HG03280 (cell line): ENCODE data around the gene CD209.

Experiments
- ATAC-seq: cut with Tn5 transposase; IDR thresholded peaks from one replicate; pipeline ENCODE4 v1.9.1; 2021; ENCODE audit warnings: mild to moderate bottlenecking, moderate library complexity; ENCODE audit not compliant: unreplicated experiment

The CD209 gene

DNA sequence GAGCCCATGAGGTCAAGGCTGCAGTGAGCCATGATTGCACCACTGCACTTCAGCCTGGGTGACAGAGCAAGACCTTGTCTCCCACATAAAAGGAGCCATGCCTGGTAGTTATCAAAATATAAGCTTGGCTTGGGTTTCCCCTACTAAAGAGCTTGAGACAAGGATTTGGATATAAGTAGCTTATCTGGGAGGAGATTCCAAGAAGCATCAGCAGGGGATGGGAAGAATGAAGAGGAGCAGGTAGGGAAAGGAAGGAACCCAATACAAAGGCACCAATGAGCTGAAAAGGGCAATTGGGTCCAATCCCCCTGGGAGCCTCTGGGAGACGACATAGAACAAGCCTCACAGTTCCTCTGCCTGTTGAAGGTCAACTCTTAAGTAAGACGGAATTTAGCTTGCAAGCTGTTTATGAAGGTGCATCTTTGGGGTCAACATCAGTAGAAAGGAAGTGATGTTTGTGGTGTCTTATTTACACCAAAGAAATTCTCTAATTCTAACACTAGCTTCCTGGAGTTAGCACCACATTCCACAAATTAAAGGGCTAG is 8.1 kb downstream of the CD209 start:
- no peak for ATAC-seq

DNA sequence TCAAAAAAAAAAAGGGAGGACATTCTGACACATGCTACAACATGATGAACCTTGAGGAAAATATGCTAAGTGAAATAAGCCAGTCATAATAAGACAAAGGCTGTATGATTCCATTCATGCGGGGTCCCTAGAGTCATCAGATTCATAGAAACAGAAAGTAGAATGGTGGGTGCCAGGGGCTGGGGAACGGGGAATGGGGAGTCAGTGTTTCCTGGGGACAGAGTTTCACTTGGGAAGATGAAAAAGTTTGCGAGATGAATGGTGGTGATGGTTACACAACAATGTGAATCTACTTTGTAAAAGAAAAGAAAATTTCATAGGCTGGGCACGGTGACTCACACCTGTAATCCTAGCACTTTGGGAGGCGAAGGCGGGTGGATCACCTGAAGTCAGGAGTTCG is 9.3 kb downstream of the CD209 start:
- no peak for ATAC-seq

DNA sequence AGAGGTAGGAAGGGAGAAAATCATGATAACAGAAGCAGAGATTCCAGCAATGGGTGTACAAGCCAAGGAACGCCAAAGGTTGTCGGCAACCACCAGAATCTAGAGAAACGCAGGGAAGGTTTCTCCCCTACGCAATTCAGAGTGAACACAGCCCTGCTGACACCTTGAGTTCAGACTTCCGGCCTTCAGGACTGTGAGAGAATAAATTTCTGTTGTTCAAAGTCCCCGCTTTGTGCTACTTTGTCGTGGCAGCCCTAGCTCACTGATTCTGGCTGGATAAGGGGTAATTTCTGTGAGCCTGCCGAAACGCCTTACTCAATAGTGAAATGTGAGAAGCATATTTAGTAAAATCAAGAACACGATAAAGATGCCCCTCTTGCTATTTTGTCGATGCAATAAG is 10.1 kb downstream of the CD209 start:
- no peak for ATAC-seq

DNA sequence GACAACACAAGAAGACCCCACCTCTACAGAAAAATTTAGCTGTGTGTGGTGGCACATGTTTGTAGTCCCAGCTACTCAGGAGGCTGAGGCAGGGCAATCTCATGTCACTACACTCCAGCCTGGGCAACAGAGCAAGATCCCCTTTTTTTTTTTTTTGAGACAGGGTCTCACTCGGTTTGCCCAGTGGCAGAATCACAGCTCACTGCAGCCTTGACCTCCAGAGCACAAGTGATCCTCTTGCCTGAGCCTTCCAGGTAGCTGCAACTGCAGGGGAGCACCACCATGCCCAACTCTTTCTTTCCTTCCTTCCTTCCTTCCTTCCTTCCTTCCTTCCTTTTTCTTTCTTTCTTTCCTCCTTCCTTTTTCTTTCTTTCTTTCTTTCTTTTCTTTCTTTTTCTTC is 11.2 kb downstream of the CD209 start:
- no peak for ATAC-seq

DNA sequence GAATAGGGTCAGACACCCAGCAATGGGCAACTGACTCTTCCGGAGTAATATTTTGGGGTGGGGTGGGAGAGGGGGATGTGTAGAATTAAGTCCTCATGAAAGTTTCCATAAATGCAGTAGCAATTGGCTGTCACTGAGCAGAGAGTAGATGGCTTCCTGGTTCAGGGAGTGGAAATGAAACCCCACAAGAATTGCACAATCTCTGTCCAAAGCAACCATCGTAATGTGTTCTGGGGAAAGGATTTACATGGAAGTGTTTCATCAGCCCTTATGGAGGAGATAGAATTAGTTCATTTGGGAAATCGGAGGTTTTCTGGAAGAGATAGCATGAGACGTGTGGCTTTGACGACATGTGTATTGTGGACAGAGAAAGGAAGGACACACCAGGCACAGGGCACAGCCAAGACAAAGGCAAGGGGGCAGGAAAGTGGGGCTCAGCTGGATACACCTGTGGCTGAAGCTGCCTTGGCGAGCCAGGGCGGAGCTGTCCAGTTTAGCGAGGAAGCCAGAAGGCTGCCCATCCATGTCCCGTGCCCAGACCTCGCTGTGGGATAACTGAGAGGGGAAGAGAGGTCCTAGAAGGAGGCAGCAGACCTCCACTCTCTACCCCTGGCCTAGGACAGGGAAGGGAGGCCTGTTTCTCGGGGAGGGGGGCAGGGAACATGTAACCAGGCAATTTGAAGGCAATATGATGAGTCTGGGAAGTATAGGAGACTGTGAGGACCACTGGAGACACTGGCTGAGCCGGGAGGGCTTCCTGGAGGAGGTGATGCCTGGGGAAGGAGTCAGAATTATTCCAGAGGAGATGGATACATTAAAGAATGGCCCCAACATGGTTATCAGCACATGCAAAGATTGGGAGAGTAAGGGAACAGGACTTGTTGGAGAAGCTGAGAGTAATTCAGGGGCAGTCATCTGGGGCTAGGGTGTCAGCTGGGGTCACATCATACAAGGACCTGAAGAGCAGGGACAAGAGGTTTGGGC is 12.8 kb downstream of the CD209 start:
- ATAC-seq = no peak

DNA sequence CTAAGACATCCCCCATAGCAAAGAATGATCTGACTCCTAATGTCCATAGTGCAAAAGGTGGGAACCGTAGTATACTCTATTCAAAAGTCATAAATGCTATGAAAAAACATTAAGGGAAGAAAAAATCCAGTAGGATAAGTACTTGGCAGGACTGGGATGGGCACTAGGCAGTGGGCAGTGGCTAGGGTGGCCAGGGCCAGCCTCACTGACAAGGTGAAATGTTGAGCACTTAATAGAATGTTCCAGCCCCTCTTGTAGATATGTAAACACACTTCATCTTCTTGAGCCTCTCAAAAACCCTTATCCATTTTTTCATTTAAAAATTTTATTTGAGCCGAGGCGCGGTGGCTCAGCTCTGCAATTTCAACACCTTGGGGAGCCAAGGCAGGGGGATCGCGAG is 14.0 kb downstream of the CD209 start:
- ATAC-seq = no peak

DNA sequence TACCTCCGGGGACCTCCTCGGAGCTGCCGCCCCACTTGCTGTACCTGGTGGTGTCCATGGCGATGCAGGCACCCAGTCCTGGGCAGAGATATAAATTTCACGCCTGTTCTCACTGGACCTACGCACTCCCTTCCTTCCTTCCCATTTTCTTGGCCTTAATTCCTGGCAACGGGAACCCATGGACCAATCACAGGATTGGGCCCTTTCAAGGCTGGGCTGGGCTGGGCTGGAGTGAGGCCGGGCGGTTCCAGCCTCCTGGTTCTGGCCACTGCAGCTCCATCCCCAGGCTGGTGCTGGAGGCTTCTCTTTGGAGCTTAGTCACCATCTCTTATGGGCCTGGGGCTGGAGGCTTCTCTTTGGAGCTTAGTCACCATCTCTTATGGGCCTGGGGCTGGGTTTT is 15.3 kb downstream of the CD209 start, which contains the start of gene CLEC4G:
TSS of gene CLEC4G (minus strand) at position 66 of the 400 bp plus-strand sequence. CDS start at position 58, 8 bp downstream.
- ATAC-seq = no peak

DNA sequence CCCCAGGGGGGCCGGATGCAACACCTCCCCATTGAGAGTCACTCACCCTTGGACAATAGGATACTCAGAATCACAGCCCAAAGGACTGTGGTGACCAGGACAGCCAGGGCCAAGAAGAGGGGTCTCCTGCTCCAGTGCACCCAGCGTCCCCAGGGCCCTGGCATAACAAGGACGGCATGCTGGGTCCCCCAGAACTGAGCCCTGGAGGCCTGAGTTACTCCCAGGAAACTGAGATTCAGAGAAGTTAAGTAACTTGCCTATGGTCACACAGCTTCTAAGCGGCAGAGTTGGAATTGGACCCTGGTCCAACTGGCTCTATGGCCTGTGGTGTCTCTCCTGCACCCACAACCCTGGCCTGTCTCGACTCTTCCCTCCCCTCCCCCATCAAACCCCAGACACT is 15.7 kb downstream of the CD209 start:
- ATAC-seq = no peak

DNA sequence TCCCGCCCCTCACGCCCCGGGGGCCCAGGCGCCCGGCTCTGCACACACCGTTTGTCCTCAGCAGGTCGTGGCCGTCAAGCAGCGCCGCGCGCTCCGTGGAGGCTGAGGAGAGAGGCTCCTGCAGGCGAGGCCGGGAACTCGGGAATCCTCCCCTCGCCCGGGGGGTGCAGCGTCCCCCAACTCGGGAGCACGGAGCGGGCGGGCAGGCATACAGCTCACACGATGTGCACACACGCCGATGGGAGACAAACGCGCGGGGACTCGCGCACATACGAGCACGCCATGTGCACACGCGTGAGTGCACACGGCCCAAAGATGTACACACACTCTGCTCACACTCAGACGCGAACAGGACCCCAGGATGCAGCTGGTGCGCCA is 16.1 kb downstream of the CD209 start:
- no peak for ATAC-seq

DNA sequence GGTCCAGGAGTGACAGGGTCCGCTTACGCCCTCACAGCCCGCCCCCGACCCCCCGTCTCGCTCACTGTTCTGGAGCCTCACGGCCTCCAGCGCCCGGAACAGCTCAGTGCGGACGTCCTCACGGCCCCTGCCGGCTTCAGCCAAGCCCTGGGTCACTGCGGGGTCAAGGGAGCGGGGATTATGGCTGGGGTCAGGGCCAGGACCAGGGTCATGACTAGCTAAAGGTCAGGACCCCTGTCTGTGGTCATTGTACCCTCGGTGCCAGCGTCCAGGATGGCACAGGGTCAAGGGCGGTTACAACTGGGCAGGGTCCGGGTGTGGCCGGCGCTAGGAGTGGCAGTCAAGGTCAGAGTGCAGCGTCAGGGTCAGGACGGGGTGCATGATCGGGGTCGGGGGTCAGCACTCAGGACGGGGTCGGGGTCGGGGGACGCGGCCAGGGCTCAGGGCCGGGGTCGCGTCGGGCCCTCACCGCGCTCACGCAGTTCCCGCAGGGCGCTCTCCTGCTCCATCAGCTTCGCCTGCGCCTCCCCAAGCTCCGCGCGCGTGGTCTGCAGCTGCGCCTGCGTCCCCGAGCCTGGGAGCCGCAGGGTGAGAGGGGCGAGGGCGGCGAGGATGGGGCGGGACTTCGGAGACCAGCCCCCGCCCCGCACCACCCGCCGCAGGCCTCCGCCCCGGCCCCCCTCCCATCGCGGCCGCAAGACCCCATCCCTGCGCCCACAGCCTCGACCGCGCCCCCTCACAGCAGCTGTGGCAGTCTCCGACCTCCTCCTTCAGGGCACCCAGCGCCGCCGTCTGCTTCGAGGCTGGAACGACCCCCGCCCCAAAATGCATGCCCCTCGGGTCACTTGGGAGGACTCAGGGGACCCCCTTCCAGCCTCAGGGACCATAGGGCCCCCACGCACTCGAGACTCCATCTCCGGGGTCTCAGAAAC is 16.8 kb downstream of the CD209 start:
- ATAC-seq = no peak

DNA sequence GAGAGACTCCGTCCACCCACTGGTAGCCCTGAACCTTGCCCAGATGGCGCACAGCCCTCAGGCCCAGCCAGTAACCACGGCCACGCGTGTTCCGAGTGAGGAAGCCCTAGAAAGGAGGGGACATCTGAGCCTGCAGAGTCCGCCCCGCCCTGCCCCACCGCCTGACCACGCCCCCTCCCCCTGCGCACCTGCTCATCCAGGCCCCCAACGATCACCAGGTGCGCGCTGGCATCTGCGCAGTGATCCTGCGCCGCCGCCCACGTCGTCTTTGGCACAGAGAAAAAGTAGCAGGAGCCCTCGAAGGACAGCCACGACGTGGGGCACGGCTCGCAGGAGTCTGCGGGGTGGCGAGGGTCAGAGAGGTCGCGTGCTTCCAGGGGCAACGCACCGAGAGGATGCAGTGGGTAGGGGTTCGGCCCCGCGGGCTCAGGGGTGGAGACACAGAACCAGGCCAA is 17.5 kb downstream of the CD209 start:
- no peak for ATAC-seq

DNA sequence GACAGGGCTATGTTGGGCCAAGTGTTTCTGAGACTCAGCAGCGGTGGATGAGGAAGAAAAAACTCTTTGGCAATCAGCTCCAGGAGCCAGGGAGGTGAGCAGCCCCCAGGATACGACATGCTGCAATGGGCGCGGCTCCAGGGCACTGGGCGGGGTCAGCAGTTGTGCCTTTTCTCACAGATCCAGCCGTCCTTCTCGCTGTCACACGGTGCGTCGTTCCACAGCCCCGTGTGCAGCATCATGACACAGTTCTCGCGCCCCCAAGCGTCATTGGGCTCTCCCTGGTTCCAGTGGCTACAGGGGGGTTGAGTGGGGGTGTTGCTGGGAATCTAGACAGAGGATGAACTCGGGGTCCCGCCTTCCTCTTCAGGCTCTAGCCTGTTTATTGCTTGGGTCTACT is 18.1 kb downstream of the CD209 start:
- no peak for ATAC-seq

DNA sequence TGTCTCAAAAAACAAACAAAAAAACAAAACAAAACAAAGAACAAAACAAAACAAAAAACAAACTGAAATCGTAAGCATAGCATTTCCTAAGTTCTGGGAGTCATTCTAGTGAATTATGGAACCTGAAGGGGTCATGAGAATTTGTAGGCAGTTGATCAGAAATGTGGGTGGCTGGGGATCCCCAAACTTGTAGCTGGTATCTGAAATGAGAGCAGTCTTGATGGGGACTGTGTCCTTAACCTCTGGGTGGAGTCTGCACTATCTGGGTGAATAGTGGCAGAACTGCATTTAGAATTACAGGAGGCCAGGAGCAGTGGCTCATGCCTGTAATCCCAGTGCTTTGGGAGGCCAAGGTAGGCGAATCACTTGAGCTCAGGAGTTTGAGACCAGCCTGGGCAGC is 21.5 kb downstream of the CD209 start:
- ATAC-seq = no peak

DNA sequence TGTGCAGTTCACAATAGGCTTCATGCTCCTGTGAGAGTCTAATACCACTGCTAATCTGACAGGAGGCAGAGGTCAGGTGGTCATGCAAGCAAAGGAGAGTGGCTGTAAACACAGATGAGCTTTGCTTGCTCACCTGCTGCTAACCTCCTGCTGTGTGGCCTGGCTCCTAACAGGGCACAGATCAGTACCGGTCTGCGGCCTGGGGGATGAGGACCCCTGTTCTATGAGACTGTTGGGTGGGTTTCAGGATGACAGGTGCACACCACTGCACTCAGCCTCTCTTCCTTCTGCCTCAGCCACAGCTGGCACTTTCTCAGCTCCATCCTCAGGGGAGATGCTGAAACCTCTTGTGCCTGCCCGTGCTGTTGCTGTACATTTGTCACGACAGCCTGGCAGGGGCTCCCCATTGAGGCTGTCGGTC is 25.1 kb downstream of the CD209 start:
- ATAC-seq = no peak

DNA sequence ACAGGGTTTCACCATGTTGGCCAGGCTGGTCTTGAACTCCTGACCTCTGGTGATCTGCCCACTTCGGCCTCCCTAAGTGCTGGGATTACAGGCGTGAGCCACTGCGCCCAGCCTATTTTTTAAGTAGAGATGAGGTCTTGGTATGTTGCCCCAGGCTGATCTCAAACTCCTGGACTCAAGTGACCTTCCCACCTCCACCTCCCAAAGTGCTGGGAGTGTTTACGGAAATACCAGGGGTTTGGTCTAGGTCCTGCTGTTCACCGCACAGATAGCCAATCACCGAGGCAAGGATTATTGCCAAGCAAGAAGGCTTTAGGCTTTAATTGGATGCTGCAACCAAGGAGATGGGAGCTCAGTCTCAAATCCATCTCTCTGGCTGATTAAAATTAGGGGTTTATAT is 27.0 kb downstream of the CD209 start:
- ATAC-seq = no peak

DNA sequence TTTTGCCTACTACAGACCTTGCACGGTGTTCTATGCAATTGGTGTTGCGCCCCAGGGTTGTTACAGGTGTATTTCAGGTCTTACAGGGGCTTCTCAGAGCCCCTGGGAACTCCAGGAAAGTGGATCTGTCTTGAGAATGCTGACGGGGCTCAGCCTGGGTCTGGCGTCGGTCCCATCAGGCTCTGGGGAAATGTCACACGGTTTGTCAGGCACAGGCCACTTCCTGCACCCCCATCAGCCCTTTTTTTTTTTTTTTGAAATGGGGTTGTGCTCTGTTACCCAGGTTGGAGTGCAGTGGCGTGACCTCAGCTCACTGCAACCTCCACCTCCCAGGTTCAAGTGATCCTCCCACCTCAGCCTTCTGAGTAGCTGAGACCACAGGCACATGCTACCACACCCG is 28.7 kb downstream of the CD209 start:
- no peak for ATAC-seq

DNA sequence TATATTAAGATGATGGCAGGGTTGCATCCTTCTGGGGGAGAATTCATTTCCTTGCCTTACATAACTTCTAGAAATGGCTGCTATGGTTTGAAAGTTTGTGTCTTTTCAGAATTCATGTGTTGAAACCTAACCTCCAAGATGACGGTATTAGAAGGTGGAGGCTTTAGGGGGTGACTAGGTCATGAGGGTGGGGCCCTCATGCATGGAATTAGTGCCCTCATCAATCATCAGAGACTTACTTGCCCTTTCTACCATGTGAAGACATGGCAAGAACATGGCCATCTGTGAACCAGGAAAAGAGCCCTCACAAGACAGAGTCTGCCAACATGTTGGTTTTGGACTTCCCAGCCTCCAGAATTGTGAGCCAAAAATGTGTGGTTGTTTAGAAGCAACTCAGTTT is 30.6 kb downstream of the CD209 start:
- no peak for ATAC-seq

DNA sequence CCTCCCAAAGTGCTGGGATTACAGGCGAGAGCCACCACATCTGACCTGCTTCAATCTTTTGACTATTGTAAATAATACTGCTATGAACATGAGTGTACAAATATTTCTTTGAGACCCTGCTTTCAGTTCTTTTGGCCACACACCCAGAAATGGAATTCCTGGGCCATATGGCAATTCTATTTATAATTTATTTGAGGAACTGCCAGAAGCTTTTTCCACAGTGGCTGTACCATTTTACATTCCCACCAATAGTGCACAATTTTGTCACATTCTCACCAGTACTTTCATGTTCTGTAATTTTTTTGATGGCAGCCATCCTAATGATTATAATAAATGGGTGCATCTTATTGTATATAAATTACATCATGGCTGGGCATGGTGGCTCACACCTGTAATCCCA is 31.7 kb downstream of the CD209 start:
- no peak for ATAC-seq

DNA sequence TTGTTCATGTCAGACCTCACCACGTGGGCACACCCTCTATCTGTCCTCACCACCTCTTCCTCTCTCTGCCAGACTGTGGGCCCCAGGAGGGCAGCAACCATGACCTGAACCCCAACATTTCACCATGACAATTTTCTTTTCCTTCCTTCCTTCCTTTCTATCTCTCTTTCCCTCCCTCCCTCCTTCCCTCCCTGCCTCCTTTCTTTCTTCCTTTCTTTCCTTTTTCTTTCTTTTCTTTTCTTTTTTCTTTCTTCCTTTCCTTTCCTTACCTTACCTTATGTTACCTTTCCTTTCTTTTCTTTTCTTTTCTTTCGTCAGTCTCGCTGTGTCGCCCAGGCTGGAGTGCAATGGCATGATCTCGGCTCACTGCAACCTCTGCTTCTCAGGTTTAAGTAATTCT is 36.7 kb downstream of the CD209 start:
- no peak for ATAC-seq

DNA sequence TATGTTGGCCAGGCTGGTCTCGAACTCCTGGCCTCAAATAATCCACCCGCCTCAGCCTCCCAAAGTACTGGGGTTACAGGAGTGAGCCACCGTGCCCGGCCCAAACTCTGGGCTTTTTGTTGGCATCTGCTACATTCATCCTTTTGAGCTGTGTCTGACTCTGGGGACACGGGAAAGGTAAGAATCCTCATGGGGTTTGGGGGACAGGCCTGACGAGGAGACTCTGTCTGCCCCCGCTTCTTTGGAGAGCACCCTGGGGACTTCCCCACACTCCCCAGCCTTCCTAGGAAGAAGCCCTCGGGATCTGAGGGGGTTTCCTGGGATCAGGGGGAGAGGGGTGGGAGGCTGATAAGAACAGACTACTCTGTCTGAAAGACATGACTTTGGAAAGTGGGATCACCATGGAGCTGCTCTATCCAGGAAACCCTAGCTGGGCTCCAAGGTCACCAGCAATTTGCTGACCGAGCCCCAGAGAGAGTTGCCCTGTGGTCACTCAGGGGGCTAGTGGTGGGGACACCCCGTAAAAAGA is 37.3 kb downstream of the CD209 start:
- ATAC-seq = no peak

DNA sequence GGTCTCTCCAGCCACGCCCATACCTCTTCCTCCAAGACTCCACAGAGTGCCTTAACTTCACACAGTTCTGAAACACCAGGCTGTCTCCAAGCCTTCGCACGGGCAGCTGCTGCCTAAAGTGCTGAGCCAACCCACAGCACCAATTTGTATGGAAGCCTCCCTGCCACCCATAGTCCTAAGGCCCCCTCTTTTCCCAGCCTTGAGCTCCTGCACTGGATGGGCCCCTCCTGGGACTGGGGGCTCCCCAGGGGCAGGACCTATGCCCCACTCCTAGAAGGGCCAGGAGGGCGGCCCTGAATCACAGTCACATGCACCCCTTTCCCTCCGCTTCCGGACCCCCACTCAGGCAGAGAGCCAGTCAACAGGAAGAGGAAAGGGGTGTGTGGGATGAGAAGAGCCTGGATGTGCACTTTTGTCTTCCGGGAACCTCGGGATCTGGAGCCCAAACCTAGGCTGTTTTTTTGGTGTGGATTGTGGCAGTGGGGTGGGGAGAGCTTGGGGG is 40.3 kb downstream of the CD209 start:
- no peak for ATAC-seq
